SK-N-MC (cell line): ENCODE results near the gene BCR.

Source experiments
- EZH2 ChIP-seq: fragments of 200-600 bp; sonication (generic); IDR thresholded peaks from one replicate; pipeline ENCODE4 v1.6.1; 2017; ENCODE audit warnings: antibody characterized with exemption
- FOXP2 ChIP-seq: optimal IDR thresholded peaks from 2 replicates; pipeline ENCODE3; 2011; ENCODE audit warnings: mild to moderate bottlenecking, moderate library complexity; ENCODE audit not compliant: insufficient read depth; ENCODE audit errors: extremely low read length, control extremely low read depth

DNA sequence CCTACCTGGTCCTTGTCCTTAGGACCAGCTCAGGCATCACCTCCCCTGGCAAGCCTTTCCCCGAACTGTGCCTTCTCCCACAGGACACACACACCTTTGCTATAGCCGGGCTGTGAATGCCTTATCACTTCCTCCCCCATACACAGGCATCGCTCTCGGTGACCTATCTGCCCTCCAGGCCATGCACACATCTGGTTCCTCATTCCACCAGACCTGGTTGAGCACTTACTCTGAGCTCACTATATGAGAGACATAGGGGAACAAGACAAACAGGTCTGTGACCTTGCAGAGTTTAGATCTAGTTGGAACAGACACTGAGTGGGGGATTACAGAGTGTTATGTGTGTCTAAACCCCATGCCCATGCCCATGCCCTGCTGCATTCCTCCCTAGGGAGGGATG lies 3.1 kb upstream of the BCR start:
- TF ChIP-seq FOXP2 (no peak), EZH2 (no peak)
